WTC11 (cell line): Measurements from ENCODE around the gene MARCKSL1. TPM values are rescaled to one million over a fixed set of nuclear protein-coding genes. Genes with fewer than 3 reads are reported as not detected.

Experiments used
- ATAC-seq: fragments of 200-7000 bp; cut with Tn5 transposase; 2 replicates; pipeline ENCODE4 v1.10.0; 2021; ENCODE audit warnings: mild to moderate bottlenecking, moderate library complexity
- CTCF ChIA-PET: fragments of 300-600 bp; sonication (Branson Sonifier 250); formaldehyde crosslinking; loops from one replicate; lab custom pipeline; 2021; ENCODE audit warnings: antibody characterized with exemption; lab: Charles Lee
- POLR2A ChIA-PET: fragments of 350-600 bp; sonication (Branson Sonifier 250); formaldehyde crosslinking; loops from one replicate; lab custom pipeline; 2021; ENCODE audit warnings: antibody characterized with exemption; lab: Charles Lee
- DNase-seq: peaks from one replicate; pipeline ENCODE4 v3.0.0; 2021; ENCODE audit warnings: low spot score
- H3K27ac Mint-ChIP-seq: 2 replicates; pipeline ENCODE4 v1.8.0; 2021; ENCODE audit warnings: mixed read lengths
- H3K27me3 Mint-ChIP-seq: 2 replicates; pipeline ENCODE4 v1.8.0; 2021; ENCODE audit warnings: low read depth, mild to moderate bottlenecking, moderate library complexity, mixed read lengths
- H3K36me3 Mint-ChIP-seq: 2 replicates; pipeline ENCODE4 v1.8.0; 2021; ENCODE audit warnings: mixed read lengths
- H3K4me1 Mint-ChIP-seq: 2 replicates; pipeline ENCODE4 v1.8.0; 2022; ENCODE audit warnings: mixed read lengths
- H3K4me3 Mint-ChIP-seq: 2 replicates; pipeline ENCODE4 v1.8.0; 2021; ENCODE audit warnings: mild to moderate bottlenecking, moderate library complexity, mixed read lengths
- H3K9me3 Mint-ChIP-seq: 2 replicates; pipeline ENCODE4 v1.8.0; 2021; ENCODE audit warnings: mixed read lengths
- ARID4B ChIP-seq: sonication (generic); formaldehyde crosslinking; IDR thresholded peaks from 2 replicates; pipeline ENCODE4 v1.8.0; 2023; ENCODE audit warnings: missing genetic modification reagents, mild to moderate bottlenecking, borderline replicate concordance
- ATF1 ChIP-seq: sonication (generic); formaldehyde crosslinking; IDR thresholded peaks from 2 replicates; pipeline ENCODE4 v1.8.1; 2023; ENCODE audit warnings: mild to moderate bottlenecking, moderate library complexity, missing genetic modification reagents
- ATF2 ChIP-seq: sonication (generic); formaldehyde crosslinking; IDR thresholded peaks from 2 replicates; pipeline ENCODE4 v1.8.1; 2022; ENCODE audit warnings: low read depth, missing genetic modification reagents, borderline replicate concordance
- ATF6 ChIP-seq: sonication (generic); formaldehyde crosslinking; IDR thresholded peaks from 2 replicates; pipeline ENCODE4 v1.8.1; 2023; ENCODE audit warnings: mild to moderate bottlenecking, missing genetic modification reagents
- CTCF ChIP-seq: fragments of 200-600 bp; IDR thresholded peaks from 2 replicates; pipeline ENCODE4 v1.8.0; 2022; ENCODE audit warnings: antibody characterized with exemption
- E2F5 ChIP-seq: sonication (generic); formaldehyde crosslinking; IDR thresholded peaks from 2 replicates; pipeline ENCODE4 v1.8.1; 2022; ENCODE audit warnings: mild to moderate bottlenecking, moderate library complexity, missing genetic modification reagents
- ELF4 ChIP-seq: sonication (generic); formaldehyde crosslinking; IDR thresholded peaks from 2 replicates; pipeline ENCODE4 v1.8.1; 2022; ENCODE audit warnings: low read depth, mild to moderate bottlenecking, moderate library complexity, missing genetic modification reagents
- ETV6 ChIP-seq: sonication (generic); formaldehyde crosslinking; IDR thresholded peaks from 2 replicates; pipeline ENCODE4 v1.8.1; 2022; ENCODE audit warnings: mild to moderate bottlenecking, missing genetic modification reagents
- IRF2 ChIP-seq: sonication (generic); formaldehyde crosslinking; IDR thresholded peaks from 2 replicates; pipeline ENCODE4 v1.8.0; 2022; ENCODE audit warnings: low read depth, missing genetic modification reagents, borderline replicate concordance
- KAT7 ChIP-seq: sonication (generic); formaldehyde crosslinking; IDR thresholded peaks from 2 replicates; pipeline ENCODE4 v1.8.1; 2023; ENCODE audit warnings: missing genetic modification reagents, mild to moderate bottlenecking, borderline replicate concordance
- NFATC4 ChIP-seq: fragments of 250-450 bp; sonication (Bioruptor Pico); IDR thresholded peaks from 2 replicates; pipeline ENCODE4 v1.9.0; 2021; ENCODE audit warnings: mild to moderate bottlenecking
- NFYB ChIP-seq: sonication (generic); formaldehyde crosslinking; conservative IDR thresholded peaks from 2 replicates; pipeline ENCODE4 v1.8.0; 2022; ENCODE audit warnings: low read depth, missing genetic modification reagents
- RELA ChIP-seq: sonication (generic); formaldehyde crosslinking; IDR thresholded peaks from 2 replicates; pipeline ENCODE4 v1.8.1; 2022; ENCODE audit warnings: missing genetic modification reagents, mild to moderate bottlenecking, borderline replicate concordance
- TEAD1 ChIP-seq: sonication (generic); formaldehyde crosslinking; IDR thresholded peaks from 2 replicates; pipeline ENCODE4 v1.8.0; 2022; ENCODE audit warnings: mild to moderate bottlenecking, missing genetic modification reagents
- TEAD4 ChIP-seq: sonication (generic); formaldehyde crosslinking; IDR thresholded peaks from 2 replicates; pipeline ENCODE4 v1.8.0; 2022; ENCODE audit warnings: mild to moderate bottlenecking, missing genetic modification reagents
- ZNF138 ChIP-seq: sonication (generic); formaldehyde crosslinking; conservative IDR thresholded peaks from 2 replicates; pipeline ENCODE4 v1.8.1; 2022; ENCODE audit warnings: mild to moderate bottlenecking, moderate library complexity, missing genetic modification reagents
- ZNF219 ChIP-seq: sonication (generic); formaldehyde crosslinking; IDR thresholded peaks from 2 replicates; pipeline ENCODE4 v1.8.0; 2023; ENCODE audit warnings: missing genetic modification reagents, mild to moderate bottlenecking, borderline replicate concordance
- ZNF317 ChIP-seq: sonication (generic); formaldehyde crosslinking; IDR thresholded peaks from 2 replicates; pipeline ENCODE4 v1.8.1; 2023; ENCODE audit warnings: low read depth, mild to moderate bottlenecking, moderate library complexity, missing genetic modification reagents, borderline replicate concordance
- ZNF512 ChIP-seq: sonication (generic); formaldehyde crosslinking; IDR thresholded peaks from 2 replicates; pipeline ENCODE4 v1.8.1; 2022; ENCODE audit warnings: missing genetic modification reagents, borderline replicate concordance
- total RNA-seq: library from RNA; stranded (reverse); gene quantifications from 3 replicates; pipeline ENCODE4 v1.2.3, GENCODE V29; 2021

The MARCKSL1 gene
- total RNA-seq, 1 experiment from 2014 or later = 450 TPM

GRCh38 chr1:32337855-32338636 lies 2.0 kb upstream of the MARCKSL1 start:
- DNase-seq = no peak
- TF ChIP-seq NFYB (CRISPR knock-in tag) (no peak), ATF1 (CRISPR knock-in tag) (no peak), RELA (no peak), NFATC4 (CRISPR knock-in tag) (no peak), ATF6 (CRISPR knock-in tag) (no peak), E2F5 (no peak), ZNF512 (CRISPR knock-in tag) (no peak), ZNF138 (no peak), ZNF317 (CRISPR knock-in tag) (no peak)
- TF ChIP-seq, all 79 proteins: peak for 0
- H3K27ac Mint-ChIP-seq = peak overlapping the region; percentile 34; the same call in 1 of the 2 replicates
- no peak overlapping the region for H3K4me3 Mint-ChIP-seq
- ChIA-PET CTCF (interaction anchor here (0.6 to 2.4 kb wide), 3 partner anchors 13 to 929 kb away, joined by 3 to 17 read pairs (median 4); no protein-coding TSS in a partner anchor), POLR2A (interaction anchor here (0.6 to 2.8 kb wide), 2 partner anchors 90 to 122 kb away, joined by 4 to 11 read pairs; no protein-coding TSS in a partner anchor)
- no peak for ATAC-seq
- peaks cover 14% of the 10 kb centered on the region for H3K36me3 Mint-ChIP-seq
- peaks cover 16% of the 10 kb centered on the region for H3K27me3 Mint-ChIP-seq
- peaks cover 37% of the 10 kb centered on the region for H3K4me1 Mint-ChIP-seq
- no peaks in the 10 kb centered on the region for H3K9me3 Mint-ChIP-seq

GRCh38 chr1:32336963-32337675 lies 1.1 kb upstream of the MARCKSL1 start:
- Mint-ChIP-seq H3K36me3 (peaks cover 21% of the 10 kb centered on the region), H3K4me3 (peak overlapping the region; percentile 66), H3K4me1 (peaks cover 45% of the 10 kb centered on the region), H3K9me3 (no peaks in the 10 kb centered on the region), H3K27me3 (peaks cover 16% of the 10 kb centered on the region), H3K27ac (no peak overlapping the region)
- DNase-seq (no peak), ATAC-seq (no peak)
- ChIA-PET CTCF (interaction anchor here (0.6 to 2.4 kb wide), 6 partner anchors 10 to 928 kb away, joined by 3 to 17 read pairs (median 7); partner anchors contain the start of gene BSDC1), POLR2A (interaction anchor here (0.6 to 2.8 kb wide), 6 partner anchors 57 to 332 kb away, joined by 4 to 16 read pairs (median 8); partner anchors contain the start of genes BSDC1 and IQCC)
- TF ChIP-seq ARID4B (CRISPR knock-in tag) (no peak), IRF2 (CRISPR knock-in tag) (no peak), TEAD1 (CRISPR knock-in tag) (no peak), ELF4 (CRISPR knock-in tag) (no peak), KAT7 (no peak), TEAD4 (CRISPR knock-in tag) (no peak), CTCF (no peak), ATF2 (no peak), ZNF219 (CRISPR knock-in tag) (no peak), ETV6 (no peak)
